Spleen (tissue), 7 donors: ENCODE measurements around the gene LRRC4B.

Source experiments
- CTCF ChIP-seq, 11 experiments: fragments of 200-600 bp in 7 of 11; fragments of 450-650 bp in 4 of 11; sonication (generic) in 4 of 11; IDR thresholded peaks in 8 of 11; conservative IDR thresholded peaks in 3 of 11; 1 replicate in 7 of 11; 2 replicates in 4 of 11; pipeline versions ENCODE4 v1.4.0 to v1.8.0; 2016 to 2021; ENCODE audit warnings: antibody characterized with exemption in 11 of 11, inconsistent platforms in 4 of 11, mild to moderate bottlenecking in 1 of 11
- POLR2A ChIP-seq, 3 donors: fragments of 450-650 bp; IDR thresholded peaks; one replicate each; pipeline ENCODE4 v1.5.1; 2017; ENCODE audit warnings: antibody characterized with exemption in 3 of 3, mild to moderate bottlenecking in 1 of 3
- POLR2AphosphoS5 ChIP-seq, 3 donors: sonication (generic); formaldehyde crosslinking; IDR thresholded peaks; one replicate each; pipeline ENCODE4 v1.5.1; 2017; ENCODE audit warnings: antibody characterized with exemption in 3 of 3
- donor health status: DM: no; HTN: no; CAD: no; lungs with moderate emphysema.
- donor health status: DM: no; HTN: no; CAD: no.
- donor health status: DM: no; HTN: no; CAD: no.

GRCh38 chr19:50505856-50506611 is 62.2 kb downstream of the LRRC4B start:
- TF ChIP-seq CTCF (IDR thresholded peaks at IDR 0.05 in 8 of 11, conservative IDR thresholded peaks at IDR 0.05 in 3 of 11) (no peak), POLR2A (IDR thresholded peaks at IDR 0.05) (no peak), POLR2AphosphoS5 (IDR thresholded peaks at IDR 0.05) (peak in 2 of 3 donors; percentile 20 to 31)
